ENCODE data around the gene ATP4B. TPM values are rescaled to one million over a fixed set of nuclear protein-coding genes. Genes with fewer than 3 reads are reported as not detected.

ATP4B gene
- polyA plus RNA-seq, 1 donor (not counting 4 experiments of a cell fraction or from before 2014, with no cell fraction given) = not detected

DNA sequence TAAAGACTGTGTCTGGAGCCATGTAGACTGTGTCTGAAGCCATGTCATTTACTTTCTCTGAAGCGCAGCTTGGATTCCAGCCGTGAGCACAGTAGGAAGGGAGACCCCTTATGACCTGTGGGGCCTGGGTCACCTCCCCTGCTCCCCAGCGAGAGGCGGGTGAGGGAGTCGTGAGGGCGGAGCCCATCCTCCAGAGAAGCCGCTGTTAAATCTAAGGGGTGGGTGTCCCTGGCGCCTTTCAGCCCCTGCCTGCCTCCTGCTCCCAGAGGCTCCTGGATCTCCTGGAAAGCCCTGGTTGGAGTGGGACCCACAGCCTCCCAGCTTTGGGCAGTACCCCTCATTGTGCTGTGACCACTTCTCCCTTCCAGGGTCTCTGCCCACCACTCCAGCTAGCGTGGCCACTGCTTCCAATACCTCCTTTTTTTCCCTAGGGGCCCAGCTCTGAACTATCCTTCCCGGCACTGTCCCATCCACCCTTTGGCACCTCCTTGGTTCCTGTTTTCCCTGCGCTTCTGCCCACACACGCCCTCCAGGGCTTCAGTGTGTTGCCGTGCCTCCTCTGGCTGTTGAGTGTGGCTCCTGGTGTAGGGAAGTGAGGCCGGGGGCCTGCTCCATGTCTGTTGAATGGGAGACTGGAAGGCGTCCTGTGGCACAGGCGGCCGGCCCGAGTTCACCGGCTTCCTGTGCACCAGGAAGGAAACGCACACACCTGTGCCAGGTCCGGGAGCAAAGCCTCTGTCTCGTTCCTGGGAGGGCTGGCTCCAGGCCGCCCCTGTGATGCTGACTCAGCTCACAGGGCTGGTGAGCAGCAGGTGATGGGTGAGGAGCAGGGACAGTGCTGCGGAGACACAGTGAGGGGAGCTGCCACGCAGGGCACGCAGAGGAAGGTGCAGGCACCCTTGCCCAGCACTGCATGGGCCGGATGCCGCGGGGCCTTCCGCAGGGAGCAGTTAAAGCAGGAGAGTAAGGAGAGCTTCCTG lies 29.4 kb downstream of the ATP4B start:
- H3K4me1 ChIP-seq (ENCODE audit: control insufficient read depth, extremely low read depth, insufficient read depth, low read length) = no peaks in the 10 kb centered on the region
- no peaks in the 10 kb centered on the region for H3K9me1 ChIP-seq (ENCODE audit: control insufficient read depth, extremely low read depth, insufficient read depth, low read length)
- no peaks in the 10 kb centered on the region for H3K9me3 ChIP-seq (ENCODE audit: control insufficient read depth, low read depth, low read length)
- H3K27me3 ChIP-seq (ENCODE audit: control insufficient read depth, extremely low read depth, insufficient read depth, low read length) = no peaks in the 10 kb centered on the region
- no peak overlapping the region for H3K4me3 ChIP-seq (ENCODE audit: control insufficient read depth in 2 of 3, extremely low read depth in 1 of 3, insufficient read depth in 2 of 3, low read depth in 1 of 3, low read length in 3 of 3)
- FAIRE-seq = no peak
- H3K79me2 ChIP-seq (ENCODE audit: control insufficient read depth, insufficient read depth, low read length) = peaks cover 74% of the 10 kb centered on the region
- no peak overlapping the region for H3K9ac ChIP-seq (ENCODE audit: control insufficient read depth, extremely low read depth, insufficient read depth, low read length)
- no peak overlapping the region for H2AFZ ChIP-seq (ENCODE audit: control insufficient read depth, low read length)
- TF ChIP-seq, protein P1, sequence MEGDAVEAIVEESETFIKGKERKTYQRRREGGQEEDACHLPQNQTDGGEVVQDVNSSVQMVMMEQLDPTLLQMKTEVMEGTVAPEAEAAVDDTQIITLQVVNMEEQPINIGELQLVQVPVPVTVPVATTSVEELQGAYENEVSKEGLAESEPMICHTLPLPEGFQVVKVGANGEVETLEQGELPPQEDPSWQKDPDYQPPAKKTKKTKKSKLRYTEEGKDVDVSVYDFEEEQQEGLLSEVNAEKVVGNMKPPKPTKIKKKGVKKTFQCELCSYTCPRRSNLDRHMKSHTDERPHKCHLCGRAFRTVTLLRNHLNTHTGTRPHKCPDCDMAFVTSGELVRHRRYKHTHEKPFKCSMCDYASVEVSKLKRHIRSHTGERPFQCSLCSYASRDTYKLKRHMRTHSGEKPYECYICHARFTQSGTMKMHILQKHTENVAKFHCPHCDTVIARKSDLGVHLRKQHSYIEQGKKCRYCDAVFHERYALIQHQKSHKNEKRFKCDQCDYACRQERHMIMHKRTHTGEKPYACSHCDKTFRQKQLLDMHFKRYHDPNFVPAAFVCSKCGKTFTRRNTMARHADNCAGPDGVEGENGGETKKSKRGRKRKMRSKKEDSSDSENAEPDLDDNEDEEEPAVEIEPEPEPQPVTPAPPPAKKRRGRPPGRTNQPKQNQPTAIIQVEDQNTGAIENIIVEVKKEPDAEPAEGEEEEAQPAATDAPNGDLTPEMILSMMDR (optimal IDR thresholded peaks at IDR 0.05 in 1 of 3, IDR thresholded peaks at IDR 0.05 in 1 of 3, conservative IDR thresholded peaks at IDR 0.05 in 1 of 3; ENCODE audit: extremely low read depth in 1 of 3, insufficient read depth in 2 of 3, low read length in 3 of 3) = no peak
- no peak for TF ChIP-seq EZH2 (IDR thresholded peaks at IDR 0.05; ENCODE audit: low read length)
- peaks cover 13% of the 10 kb centered on the region for H4K20me1 ChIP-seq (ENCODE audit: control insufficient read depth, extremely low read depth, insufficient read depth, low read length)
- no peak for DNase-seq (ENCODE audit: low read depth, low spot score)
- peaks cover 41 to 44% of the 10 kb centered on the region in 2 experiments for H3K36me3 ChIP-seq (ENCODE audit: control insufficient read depth in 2 of 2, extremely low read depth in 1 of 2, insufficient read depth in 2 of 2, low read length in 2 of 2)
- H3K4me2 ChIP-seq (ENCODE audit: control insufficient read depth, extremely low read depth, insufficient read depth, low read depth, low read length) = no peak overlapping the region
- dilution Hi-C loops (cut with MboI; ENCODE audit: extremely low pct_ligation_motif_present, low sequenced_read_pairs) = no loop called here
- H3K27ac ChIP-seq (ENCODE audit: control insufficient read depth, insufficient read depth, low read length) = no peak overlapping the region

DNA sequence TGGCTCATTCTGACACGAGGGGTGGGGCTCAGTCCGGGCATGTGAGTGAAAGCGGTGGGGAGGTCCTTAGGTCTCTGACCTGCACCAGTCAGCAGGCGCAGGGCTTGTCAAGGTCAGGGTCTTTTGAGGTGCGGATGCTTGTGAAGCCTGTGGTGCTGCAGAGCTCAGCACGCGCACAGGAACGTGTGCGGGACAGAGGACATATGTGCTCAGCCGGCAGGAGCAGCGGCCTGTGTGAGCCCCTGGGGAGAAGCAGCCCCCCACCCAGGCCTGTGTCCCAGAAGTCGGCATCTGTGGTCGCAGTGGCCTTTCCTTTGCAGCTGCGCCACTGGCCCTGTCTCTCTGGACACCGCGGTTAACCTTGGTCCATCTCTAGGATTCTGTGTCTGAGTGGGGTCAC lies 30.9 kb downstream of the ATP4B start:
- no peak overlapping the region for H3K27ac ChIP-seq (ENCODE audit: control insufficient read depth, insufficient read depth, low read length)
- no peaks in the 10 kb centered on the region for H3K9me3 ChIP-seq (ENCODE audit: control insufficient read depth, low read depth, low read length)
- no peak overlapping the region for H3K4me3 ChIP-seq (ENCODE audit: control insufficient read depth in 2 of 3, extremely low read depth in 1 of 3, insufficient read depth in 2 of 3, low read depth in 1 of 3, low read length in 3 of 3)
- no peak overlapping the region for H3K9ac ChIP-seq (ENCODE audit: control insufficient read depth, extremely low read depth, insufficient read depth, low read length)
- peaks cover 13% of the 10 kb centered on the region for H4K20me1 ChIP-seq (ENCODE audit: control insufficient read depth, extremely low read depth, insufficient read depth, low read length)
- peaks cover 37 to 43% of the 10 kb centered on the region in 2 experiments for H3K36me3 ChIP-seq (ENCODE audit: control insufficient read depth in 2 of 2, extremely low read depth in 1 of 2, insufficient read depth in 2 of 2, low read length in 2 of 2)
- DNase-seq (ENCODE audit: low read depth, low spot score) (no peak), FAIRE-seq (no peak)
- H3K4me2 ChIP-seq (ENCODE audit: control insufficient read depth, extremely low read depth, insufficient read depth, low read depth, low read length) = no peak overlapping the region
- no peaks in the 10 kb centered on the region for H3K9me1 ChIP-seq (ENCODE audit: control insufficient read depth, extremely low read depth, insufficient read depth, low read length)
- peaks cover 81% of the 10 kb centered on the region for H3K79me2 ChIP-seq (ENCODE audit: control insufficient read depth, insufficient read depth, low read length)
- dilution Hi-C loops (cut with MboI; ENCODE audit: extremely low pct_ligation_motif_present, low sequenced_read_pairs) = no loop called here
- H3K4me1 ChIP-seq (ENCODE audit: control insufficient read depth, extremely low read depth, insufficient read depth, low read length) = no peaks in the 10 kb centered on the region
- H2AFZ ChIP-seq (ENCODE audit: control insufficient read depth, low read length) = no peak overlapping the region
- TF ChIP-seq EZH2 (IDR thresholded peaks at IDR 0.05; ENCODE audit: low read length) = no peak
- H3K27me3 ChIP-seq (ENCODE audit: control insufficient read depth, extremely low read depth, insufficient read depth, low read length) = no peaks in the 10 kb centered on the region

All from keratinocyte (primary cell).